ENCODE data around the gene MYL11. TPM values are rescaled to one million over a fixed set of nuclear protein-coding genes. Genes with fewer than 3 reads are reported as not detected.

MYL11 gene
- total RNA-seq, 1 donor from 2014 or later = not detected

GRCh38 chr16:30353438-30354129 is 21.0 kb upstream of the MYL11 start:
- intact Hi-C loops (cut with micrococcal nuclease) = loop anchor here (2.0 kb wide), 1 partner anchor 19 kb away; no protein-coding TSS in a partner anchor

- intact Hi-C loops (cut with micrococcal nuclease) = loop anchor here (1.0 to 5.0 kb wide), 3 partner anchors 16 to 53 kb away; partner anchors contain the start of genes TBC1D10B and ZNF771
These were observed 20.0 kb upstream of the MYL11 start for GRCh38 chr16:30354423-30355143.

DNA sequence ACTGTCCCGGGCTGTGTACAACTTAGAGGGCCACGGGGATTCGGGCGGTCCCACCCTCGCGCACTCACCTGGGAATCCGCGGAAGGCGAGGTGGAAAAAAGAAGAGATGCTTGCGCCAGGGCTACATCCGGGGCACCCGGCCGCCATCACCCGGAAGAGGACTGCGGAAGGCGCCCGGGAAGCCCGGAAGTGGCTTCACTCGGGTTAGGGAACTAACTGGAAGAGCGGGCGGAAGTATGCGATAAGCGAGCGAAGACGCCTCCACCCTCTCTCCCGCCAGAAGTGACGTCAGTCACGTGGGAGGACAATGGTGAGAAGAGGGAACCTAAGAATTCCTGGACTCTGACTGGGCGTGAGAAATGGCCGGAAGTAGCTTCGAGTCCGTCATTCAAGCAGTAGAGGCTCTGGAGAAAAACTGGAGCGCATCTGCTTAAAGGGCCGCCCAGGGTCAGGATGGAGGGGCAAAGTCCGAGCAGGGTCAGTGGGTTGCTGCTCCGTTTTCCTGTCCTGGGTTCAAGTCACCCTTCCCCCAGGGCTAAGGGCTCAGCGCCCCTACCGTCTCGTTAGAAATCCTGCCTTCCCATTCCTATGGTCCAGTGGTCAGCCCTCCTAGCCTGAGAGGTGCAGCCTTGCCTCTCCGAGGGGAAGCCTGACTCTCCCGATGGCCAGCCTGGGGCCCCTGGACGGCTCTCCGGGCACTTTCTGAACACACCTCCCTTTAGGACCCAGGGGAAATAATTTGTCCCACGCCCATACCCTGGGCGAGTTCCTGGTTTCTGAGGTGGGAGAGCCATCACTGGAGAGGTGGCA is 19.3 kb upstream of the MYL11 start, which contains the start of gene CD2BP2:
Gene CD2BP2 (minus strand): TSS at position 165 of the 810 bp plus-strand sequence. CDS start 627 bp downstream, outside the sequence.
- intact Hi-C loops (cut with micrococcal nuclease) = loop anchor here (1.0 to 5.0 kb wide), 3 partner anchors 15 to 52 kb away; partner anchors contain the start of genes TBC1D10B and ZNF771

DNA sequence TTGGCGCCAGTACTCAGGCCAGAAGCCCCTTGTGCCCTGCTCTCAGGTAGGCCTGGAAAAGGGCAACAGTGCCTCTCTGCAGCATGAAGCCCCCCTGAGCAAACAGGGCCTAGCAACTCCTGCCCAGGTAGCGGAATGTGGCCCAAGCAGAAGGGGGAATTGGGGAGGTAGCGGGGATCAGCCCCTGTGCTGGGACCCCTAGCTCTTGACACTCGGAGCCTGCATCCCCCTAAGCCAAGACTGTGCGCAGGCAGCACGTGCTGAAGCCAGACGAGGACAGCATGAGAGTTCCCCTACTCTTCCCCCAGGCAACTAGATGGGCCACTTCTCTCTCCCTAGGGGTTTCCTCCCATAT is 18.7 kb upstream of the MYL11 start:
- intact Hi-C loops (cut with micrococcal nuclease) = loop anchor here (1.0 to 5.0 kb wide), 3 partner anchors 14 to 51 kb away; partner anchors contain the start of genes TBC1D10B and ZNF771

DNA sequence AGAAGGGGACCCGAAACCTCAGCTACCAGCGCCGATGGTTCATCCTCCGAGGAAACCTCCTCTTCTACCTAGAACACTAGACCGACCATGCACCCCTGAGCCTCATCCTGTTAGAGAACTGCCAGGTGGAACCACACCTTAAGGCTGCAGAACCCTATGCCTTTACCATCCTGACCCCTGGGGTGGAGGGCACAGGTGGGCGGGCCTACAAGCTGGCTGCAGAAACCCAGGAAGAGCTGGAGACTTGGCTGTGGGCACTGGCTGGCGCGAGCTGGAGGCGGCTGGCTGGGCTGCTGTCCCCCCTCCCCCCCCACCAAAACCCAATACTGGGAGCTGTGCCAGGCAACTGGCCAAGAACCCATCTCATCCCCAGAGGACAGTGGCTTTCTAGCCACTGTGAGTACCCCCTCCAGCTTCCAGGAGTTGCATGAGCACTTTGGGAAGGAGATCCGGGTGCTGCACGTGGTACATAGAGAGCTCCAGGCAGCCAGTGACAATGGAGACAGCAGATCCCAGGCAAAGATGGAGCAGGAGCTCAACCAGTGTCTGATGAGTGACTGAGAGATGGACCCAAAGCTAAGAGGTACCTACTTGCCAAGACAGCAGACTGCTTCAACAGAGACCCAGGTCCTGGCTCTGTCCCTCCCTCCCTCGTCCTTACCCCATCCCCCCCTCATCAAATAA is 18.1 kb upstream of the MYL11 start:
- intact Hi-C loops (cut with micrococcal nuclease) = loop anchor here (5.0 kb wide), 1 partner anchor 51 kb away; the partner anchor contains the start of gene ZNF771

DNA sequence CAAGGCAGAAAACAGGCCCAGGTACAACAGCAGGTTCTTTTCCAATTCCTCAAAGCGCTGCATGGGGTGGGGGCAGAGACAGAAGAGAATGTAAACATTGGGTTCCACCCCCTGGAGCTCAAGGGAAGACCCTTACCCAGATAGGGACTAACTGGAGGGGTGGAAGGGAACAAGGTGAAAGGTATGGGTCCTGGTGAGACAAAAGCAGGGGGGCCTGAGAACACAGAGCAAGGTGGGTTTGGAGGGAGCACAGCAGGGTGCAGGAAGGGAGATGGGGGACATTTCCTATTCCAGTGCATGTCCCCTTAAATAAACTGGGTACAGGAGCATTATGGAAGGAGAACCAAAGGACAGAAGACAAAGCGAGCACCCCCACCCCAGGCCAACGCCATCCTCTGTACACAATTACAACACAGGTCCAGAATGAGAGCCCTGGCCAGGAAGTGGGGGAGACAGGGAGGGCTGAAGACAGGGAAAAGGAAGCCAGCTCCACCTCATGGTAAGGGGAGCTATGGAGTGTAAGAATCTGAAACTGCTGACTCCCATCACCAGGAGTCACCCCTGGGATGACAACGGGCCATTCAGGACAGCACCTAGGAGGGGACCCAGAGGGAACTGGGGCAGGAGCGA is 17.4 kb upstream of the MYL11 start:
- intact Hi-C loops (cut with micrococcal nuclease) = loop anchor here (5.0 kb wide), 1 partner anchor 50 kb away; the partner anchor contains the start of gene ZNF771

- intact Hi-C loops (cut with micrococcal nuclease) = loop anchor here (5.0 kb wide), 1 partner anchor 49 kb away; the partner anchor contains the start of gene ZNF771
These were observed 16.7 kb upstream of the MYL11 start for GRCh38 chr16:30357715-30358576.

DNA sequence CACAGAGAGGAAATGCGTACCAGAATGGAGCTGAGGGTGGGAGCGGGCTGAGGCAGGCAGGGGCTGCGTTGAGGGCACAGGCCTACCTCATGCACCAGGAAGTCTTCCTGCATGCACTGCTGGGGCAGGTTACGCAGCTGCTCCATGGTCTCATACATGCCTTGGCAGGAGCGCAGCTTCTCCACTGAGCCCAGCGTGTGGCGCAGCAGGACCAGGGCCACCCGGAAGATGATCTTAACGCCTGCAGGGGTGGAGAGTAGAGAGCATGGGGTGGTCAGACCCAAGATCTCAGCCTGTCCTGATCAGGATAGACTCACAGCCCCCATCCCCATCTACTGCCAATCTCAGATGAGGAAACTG is 16.0 kb upstream of the MYL11 start:
- intact Hi-C loops (cut with micrococcal nuclease) = loop anchor here (5.0 kb wide), 1 partner anchor 49 kb away; the partner anchor contains the start of gene ZNF771

DNA sequence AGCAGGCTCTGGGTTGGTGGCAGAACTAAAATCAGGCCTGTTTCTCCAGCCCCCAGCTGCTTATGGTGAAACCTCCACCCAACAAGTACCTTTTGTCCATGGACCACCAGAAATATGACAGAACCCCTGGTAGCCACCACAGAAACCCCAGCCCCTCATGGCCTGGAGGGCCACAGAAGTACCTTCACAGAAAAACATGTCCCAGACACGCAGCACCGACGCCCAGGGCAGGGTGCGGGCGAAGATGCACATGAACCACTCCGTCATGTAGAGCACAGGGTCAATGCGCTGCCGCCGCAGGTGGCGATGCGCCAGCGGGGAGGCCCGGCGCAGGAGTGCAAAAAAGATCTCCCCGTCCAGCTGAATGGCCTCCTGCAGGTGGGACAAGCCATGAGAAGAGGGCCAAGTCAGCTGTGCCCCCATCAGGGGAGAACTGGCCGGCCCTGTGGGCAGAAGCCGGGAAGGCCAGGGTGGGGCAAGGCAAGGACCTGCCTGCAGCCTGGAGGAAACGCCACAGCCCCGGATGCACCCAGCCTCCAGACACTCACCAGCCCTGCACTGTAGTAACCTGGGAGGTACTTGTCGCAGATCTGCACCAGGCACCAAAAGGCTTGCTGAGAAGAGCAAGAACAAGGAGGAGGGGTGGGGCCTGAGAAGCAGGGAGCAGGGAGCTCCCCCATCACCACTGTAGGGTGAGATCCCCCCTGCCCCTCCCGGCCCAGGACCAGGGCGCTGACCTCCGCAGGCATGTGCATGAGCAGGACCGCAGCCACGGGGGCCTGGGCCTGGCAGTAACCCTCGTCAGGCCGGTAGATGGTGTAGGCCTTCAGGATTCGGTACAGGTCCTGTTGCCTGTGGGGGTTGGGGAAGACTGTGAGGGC is 15.4 kb upstream of the MYL11 start:
- intact Hi-C loops (cut with micrococcal nuclease) = loop anchor here (5.0 kb wide), 1 partner anchor 48 kb away; the partner anchor contains the start of gene ZNF771

DNA sequence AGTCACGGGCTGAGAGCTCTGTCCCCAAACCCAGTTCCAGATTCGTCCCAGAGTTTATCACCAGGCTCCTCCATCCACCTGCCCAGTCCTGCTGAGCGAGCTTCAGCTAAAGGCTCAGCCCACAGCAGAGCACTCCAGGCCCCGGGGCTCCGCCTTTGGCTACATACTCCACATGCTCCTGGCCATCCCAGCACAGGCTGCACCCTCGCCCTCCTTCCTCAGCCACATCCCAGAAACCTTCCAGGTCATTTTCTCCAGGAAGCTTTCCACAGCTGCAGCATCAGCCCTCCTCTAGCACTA is 14.8 kb upstream of the MYL11 start:
- intact Hi-C loops (cut with micrococcal nuclease) = loop anchor here (5.0 kb wide), 1 partner anchor 47 kb away; the partner anchor contains the start of gene ZNF771

DNA sequence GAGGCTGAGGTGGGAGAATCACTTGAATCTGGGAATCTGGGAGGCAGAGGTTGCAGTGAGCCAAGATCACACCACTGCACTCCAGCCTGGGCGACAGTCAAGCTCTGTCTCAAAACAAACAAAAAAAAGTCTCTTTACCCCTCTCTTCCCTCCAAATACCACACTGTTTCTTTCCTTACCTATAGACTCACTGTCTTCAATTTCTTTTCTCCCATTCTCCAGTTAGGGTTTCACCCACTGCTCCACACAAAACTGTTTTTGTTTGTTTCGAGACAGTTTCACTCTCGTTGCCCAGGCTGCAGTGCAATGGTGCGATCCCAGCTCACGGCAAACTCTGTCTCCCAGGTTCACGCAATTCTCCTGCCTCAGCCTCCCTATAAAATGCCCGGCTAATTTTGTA is 13.4 kb upstream of the MYL11 start:
- intact Hi-C loops (cut with micrococcal nuclease) = no loop called here

- intact Hi-C loops (cut with micrococcal nuclease) = no loop called here
These were observed 9.4 kb upstream of the MYL11 start for GRCh38 chr16:30365200-30365599.

DNA sequence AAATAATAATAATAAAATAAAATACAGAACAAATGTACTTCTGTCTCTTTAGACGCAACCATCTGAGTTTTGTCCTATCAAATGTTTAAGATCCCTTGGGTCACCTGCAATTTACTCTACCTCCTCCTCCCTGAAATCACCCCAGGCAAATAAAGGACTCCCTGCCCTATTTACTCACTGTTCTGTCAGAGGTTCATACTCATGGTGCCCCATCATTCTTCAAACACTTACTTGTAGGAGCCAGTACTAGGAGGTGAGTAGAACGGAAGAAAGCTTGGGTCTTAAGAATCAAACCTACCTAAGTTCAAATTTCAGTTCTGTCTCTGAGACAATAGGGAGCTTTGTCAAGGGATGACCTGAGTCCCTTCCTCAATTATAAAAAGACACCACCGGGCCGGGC is 8.1 kb upstream of the MYL11 start:
- intact Hi-C loops (cut with micrococcal nuclease) = no loop called here

- intact Hi-C loops (cut with micrococcal nuclease) = no loop called here
These were observed 7.1 kb upstream of the MYL11 start for GRCh38 chr16:30367349-30368009.

- intact Hi-C loops (cut with micrococcal nuclease) = no loop called here
These were observed 6.3 kb upstream of the MYL11 start for GRCh38 chr16:30368122-30368791.

DNA sequence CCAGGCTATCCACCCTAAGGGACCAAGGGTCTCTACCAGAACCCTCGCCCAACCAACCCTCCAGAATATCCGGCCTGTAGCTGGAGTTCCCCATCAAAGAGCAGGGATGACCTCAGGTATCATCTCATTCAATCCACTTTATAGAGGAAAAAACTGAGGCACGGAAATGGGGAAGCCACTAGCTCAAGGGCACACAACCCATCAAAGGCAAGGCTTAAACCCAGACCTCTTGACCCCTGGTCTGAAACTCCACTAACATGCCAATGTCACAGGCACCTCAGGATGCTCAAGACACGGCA is 5.9 kb upstream of the MYL11 start:
- intact Hi-C loops (cut with micrococcal nuclease) = no loop called here

All from T-helper 2 cell treated with Interferon-gamma antibody and Interleukin-4, amounts not matched to agents 100 ng/mL and 5 ng/mL, for 36 hours (primary cell).